PFSK-1 (cell line): ENCODE data around the gene RIOK3.

Source experiments
- FOXP2 ChIP-seq: optimal IDR thresholded peaks from 2 replicates; pipeline ENCODE3; 2011; ENCODE audit warnings: borderline replicate concordance, control low read depth, inconsistent platforms; ENCODE audit not compliant: insufficient read depth; ENCODE audit errors: extremely low read length, extremely low read depth
- POLR2AphosphoS5 ChIP-seq: IDR thresholded peaks from 2 replicates; pipeline ENCODE4 v1.6.1; 2012; ENCODE audit warnings: low read depth, mild to moderate bottlenecking, control low read depth, low read length, moderate library complexity
- SIN3A ChIP-seq: IDR thresholded peaks from 2 replicates; pipeline ENCODE4 v1.6.1; 2012; ENCODE audit warnings: mild to moderate bottlenecking, low read length, moderate library complexity, borderline replicate concordance; ENCODE audit not compliant: insufficient read depth
- TAF1 ChIP-seq: IDR thresholded peaks from 2 replicates; pipeline ENCODE4 v1.6.1; 2012; ENCODE audit warnings: low read length, control low read depth, borderline replicate concordance; ENCODE audit not compliant: insufficient read depth
- TF ChIP-seq, protein P1 (sequence below), 2 experiments: IDR thresholded peaks; 2 replicates each; pipeline versions ENCODE4 v1.6.1 to v1.8.0; 2011 to 2012; ENCODE audit warnings: low read depth in 2 of 2, low read length in 2 of 2, control low read depth in 1 of 2, inconsistent platforms in 1 of 2, mild to moderate bottlenecking in 1 of 2, moderate library complexity in 1 of 2; ENCODE audit not compliant: insufficient read depth in 1 of 2

The RIOK3 gene

DNA sequence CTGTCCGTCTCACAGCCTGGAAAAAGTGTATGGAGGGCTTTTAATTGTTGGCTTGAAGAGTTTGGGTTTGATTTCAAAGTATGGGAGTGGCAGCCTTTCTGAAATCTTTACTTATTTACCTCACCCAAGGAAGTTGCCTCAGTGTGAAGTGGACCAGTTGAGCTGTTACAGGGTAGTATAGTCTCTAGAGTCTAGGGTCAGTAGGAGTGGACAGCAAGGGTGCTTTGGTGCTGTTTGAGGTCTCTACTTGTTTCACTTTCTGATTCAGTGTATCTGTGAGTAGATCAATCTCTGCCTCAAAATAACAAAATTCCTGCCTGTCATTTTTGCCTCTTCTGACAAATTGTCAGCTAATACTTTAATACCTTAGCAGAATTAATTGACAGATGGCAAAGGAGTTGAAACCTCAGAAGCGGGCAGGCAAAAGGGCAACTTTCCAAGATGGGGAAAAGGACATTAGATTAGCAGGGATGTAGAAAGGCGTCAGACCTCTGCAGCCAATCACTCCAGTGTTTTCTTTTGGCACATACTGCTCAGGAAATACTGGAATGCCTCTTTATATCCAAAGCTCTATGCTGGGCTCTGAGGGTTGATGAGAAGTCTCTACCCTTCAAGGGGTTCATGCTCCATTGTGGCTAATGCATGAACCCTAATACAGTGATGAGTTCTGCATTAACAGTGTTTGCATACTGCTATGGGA lies 5.9 kb downstream of the RIOK3 start:
- TF ChIP-seq, protein P1, sequence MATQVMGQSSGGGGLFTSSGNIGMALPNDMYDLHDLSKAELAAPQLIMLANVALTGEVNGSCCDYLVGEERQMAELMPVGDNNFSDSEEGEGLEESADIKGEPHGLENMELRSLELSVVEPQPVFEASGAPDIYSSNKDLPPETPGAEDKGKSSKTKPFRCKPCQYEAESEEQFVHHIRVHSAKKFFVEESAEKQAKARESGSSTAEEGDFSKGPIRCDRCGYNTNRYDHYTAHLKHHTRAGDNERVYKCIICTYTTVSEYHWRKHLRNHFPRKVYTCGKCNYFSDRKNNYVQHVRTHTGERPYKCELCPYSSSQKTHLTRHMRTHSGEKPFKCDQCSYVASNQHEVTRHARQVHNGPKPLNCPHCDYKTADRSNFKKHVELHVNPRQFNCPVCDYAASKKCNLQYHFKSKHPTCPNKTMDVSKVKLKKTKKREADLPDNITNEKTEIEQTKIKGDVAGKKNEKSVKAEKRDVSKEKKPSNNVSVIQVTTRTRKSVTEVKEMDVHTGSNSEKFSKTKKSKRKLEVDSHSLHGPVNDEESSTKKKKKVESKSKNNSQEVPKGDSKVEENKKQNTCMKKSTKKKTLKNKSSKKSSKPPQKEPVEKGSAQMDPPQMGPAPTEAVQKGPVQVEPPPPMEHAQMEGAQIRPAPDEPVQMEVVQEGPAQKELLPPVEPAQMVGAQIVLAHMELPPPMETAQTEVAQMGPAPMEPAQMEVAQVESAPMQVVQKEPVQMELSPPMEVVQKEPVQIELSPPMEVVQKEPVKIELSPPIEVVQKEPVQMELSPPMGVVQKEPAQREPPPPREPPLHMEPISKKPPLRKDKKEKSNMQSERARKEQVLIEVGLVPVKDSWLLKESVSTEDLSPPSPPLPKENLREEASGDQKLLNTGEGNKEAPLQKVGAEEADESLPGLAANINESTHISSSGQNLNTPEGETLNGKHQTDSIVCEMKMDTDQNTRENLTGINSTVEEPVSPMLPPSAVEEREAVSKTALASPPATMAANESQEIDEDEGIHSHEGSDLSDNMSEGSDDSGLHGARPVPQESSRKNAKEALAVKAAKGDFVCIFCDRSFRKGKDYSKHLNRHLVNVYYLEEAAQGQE (IDR thresholded peaks at IDR 0.05; ENCODE audit: insufficient read depth in 1 of 2, low read depth in 2 of 2, low read length in 2 of 2) = no peak
- TF ChIP-seq SIN3A (no peak), POLR2AphosphoS5 (no peak), FOXP2 (no peak), TAF1 (no peak)

GRCh38 chr18:23459530-23459921 lies 6.4 kb downstream of the RIOK3 start:
- TF ChIP-seq, protein P1 (IDR thresholded peaks at IDR 0.05; ENCODE audit: insufficient read depth in 1 of 2, low read depth in 2 of 2, low read length in 2 of 2) = no peak
- TF ChIP-seq TAF1 (no peak), POLR2AphosphoS5 (no peak), FOXP2 (no peak), SIN3A (no peak)

- TF ChIP-seq SIN3A = no peak
- no peak for TF ChIP-seq POLR2AphosphoS5
- TF ChIP-seq, protein P1 (IDR thresholded peaks at IDR 0.05; ENCODE audit: insufficient read depth in 1 of 2, low read depth in 2 of 2, low read length in 2 of 2) = no peak
- no peak for TF ChIP-seq FOXP2
- no peak for TF ChIP-seq TAF1
Observed at GRCh38 chr18:23460285-23461273, 7.5 kb downstream of the RIOK3 start.

GRCh38 chr18:23462876-23463275 lies 9.8 kb downstream of the RIOK3 start:
- TF ChIP-seq POLR2AphosphoS5 (no peak), FOXP2 (no peak), SIN3A (no peak), TAF1 (no peak)
- TF ChIP-seq, protein P1 (IDR thresholded peaks at IDR 0.05; ENCODE audit: insufficient read depth in 1 of 2, low read depth in 2 of 2, low read length in 2 of 2) = no peak
